Adipose tissue (tissue), 3 donors: ENCODE results near the gene SNCAIP. TPM values are rescaled to one million over a fixed set of nuclear protein-coding genes. Genes with fewer than 3 reads are reported as not detected.

ENCODE experiments used
- H3K27ac ChIP-seq: one replicate; pipeline ENCODE4 v1.5.1; 2013; ENCODE audit warnings: low read depth, low read length
- WGBS, 3 donors: extraction: QIAGEN DNeasy Blood & Tissue Kit; methylation state at CpG; one replicate each; pipeline ENCODE4 v1.1.7; 2013; 5-methylcytosine and 5-hydroxymethylcytosine counted together
- polyA plus RNA-seq, 3 donors: library from polyadenylated mRNA; stranded (reverse); fragments of 200-250 nt; gene quantifications; one replicate each; pipeline ENCODE4 v1.2.3, GENCODE V29; 2013
- donor health status: healthy with polysubstance abuse.
- donor health status: Bipolar disorder and iron deficiency.
- donor health status: healthy.

SNCAIP gene
- polyA plus RNA-seq, 3 donors, result 0.36 to 3.5 (median 1.6) TPM

- 46 to 81% (median 52%) methylated on average over 1 of the region's 1 CpG for WGBS, 3 donors
- H3K27ac ChIP-seq, result no peak overlapping the region
Observed at GRCh38 chr5:122408592-122409224, 96.7 kb downstream of the SNCAIP start.

GRCh38 chr5:122412966-122413365, 100.9 kb downstream of the SNCAIP start:
- H3K27ac ChIP-seq, result no peak overlapping the region

GRCh38 chr5:122413722-122414121, 101.7 kb downstream of the SNCAIP start:
- H3K27ac ChIP-seq, result no peak overlapping the region
- 58 to 97% (median 71%) methylated on average over 3 of the region's 3 CpGs for WGBS, 3 donors

GRCh38 chr5:122415030-122415800, 103.2 kb downstream of the SNCAIP start:
- 31 to 50% (median 47%) methylated on average over 7 of the region's 7 CpGs for WGBS, 3 donors
- no peak overlapping the region for H3K27ac ChIP-seq

GRCh38 chr5:122415801-122416120, 103.7 kb downstream of the SNCAIP start:
- no peak overlapping the region for H3K27ac ChIP-seq
- 68 to 82% (median 82%) methylated on average over 5 of the region's 5 CpGs for WGBS, 3 donors

GRCh38 chr5:122419142-122419894, 107.3 kb downstream of the SNCAIP start:
- 59 to 91% (median 89%) methylated on average over 3 of the region's 3 CpGs for WGBS, 3 donors
- H3K27ac ChIP-seq, result no peak overlapping the region

- WGBS, 3 donors, result 46 to 76% (median 53%) methylated on average over 6 of the region's 6 CpGs
- no peak overlapping the region for H3K27ac ChIP-seq
Observed at GRCh38 chr5:122420091-122420490, 108.1 kb downstream of the SNCAIP start.

GRCh38 chr5:122420537-122421236, 108.7 kb downstream of the SNCAIP start:
- WGBS, 3 donors, result 86 to 89% (median 88%) methylated on average over 3 of the region's 3 CpGs
- no peak overlapping the region for H3K27ac ChIP-seq

GRCh38 chr5:122421374-122422079, 109.5 kb downstream of the SNCAIP start:
- WGBS, 3 donors, result 87 to 93% (median 92%) methylated on average over 2 of the region's 2 CpGs
- H3K27ac ChIP-seq, result no peak overlapping the region

- 75 to 90% (median 88%) methylated on average over 4 of the region's 4 CpGs for WGBS, 3 donors
- no peak overlapping the region for H3K27ac ChIP-seq
Observed at GRCh38 chr5:122423221-122423620, 111.2 kb downstream of the SNCAIP start.

GRCh38 chr5:122424132-122424531, 112.1 kb downstream of the SNCAIP start:
- no peak overlapping the region for H3K27ac ChIP-seq
- WGBS, 3 donors, result 38 to 54% (median 54%) methylated on average over 1 of the region's 1 CpG

GRCh38 chr5:122426301-122426700, 114.3 kb downstream of the SNCAIP start:
- 64 to 81% (median 78%) methylated on average over 3 of the region's 3 CpGs for WGBS, 3 donors
- H3K27ac ChIP-seq, result no peak overlapping the region

- H3K27ac ChIP-seq, result no peak overlapping the region
- 77 to 91% (median 87%) methylated on average over 2 of the region's 2 CpGs for WGBS, 3 donors
Observed at GRCh38 chr5:122427621-122428020, 115.6 kb downstream of the SNCAIP start.

GRCh38 chr5:122429545-122430318, 117.7 kb downstream of the SNCAIP start:
- WGBS, 3 donors, result 71 to 92% (median 85%) methylated on average over 7 of the region's 7 CpGs

GRCh38 chr5:122430319-122430586, 118.2 kb downstream of the SNCAIP start:
- H3K27ac ChIP-seq, result no peak overlapping the region
- WGBS, 3 donors, result 69 to 91% (median 89%) methylated on average over 2 of the region's 2 CpGs

More at GRCh38 chr5:122429545-122430318, 117.7 kb downstream of the SNCAIP start:
- H3K27ac ChIP-seq, result no peak overlapping the region

- WGBS, 3 donors, result 94 to 95% (median 94%) methylated on average over 1 of the region's 1 CpG
- H3K27ac ChIP-seq, result no peak overlapping the region
Observed at GRCh38 chr5:122431298-122431697, 119.3 kb downstream of the SNCAIP start.

- H3K27ac ChIP-seq, result no peak overlapping the region
- 58 to 79% (median 75%) methylated on average over 5 of the region's 5 CpGs for WGBS, 3 donors
Observed at GRCh38 chr5:122434205-122434970, 122.4 kb downstream of the SNCAIP start.
